Mesenchymal stem cell (in vitro differentiated cells and primary cell): ENCODE results near the gene ASTN2.

Experiments
- DNase-seq: peaks from one replicate; pipeline ENCODE4 v3.0.0-alpha.2; 2013
- H2AFZ ChIP-seq: one replicate; pipeline ENCODE4 v1.6.1; 2013; ENCODE audit warnings: low read depth, mild to moderate bottlenecking, control low read depth, inconsistent platforms, low read length, moderate library complexity
- H2AK5ac ChIP-seq: 2 replicates; pipeline ENCODE4 v1.6.1; 2013; ENCODE audit warnings: low read length, moderate library complexity, mild to moderate bottlenecking, inconsistent platforms; ENCODE audit not compliant: severe bottlenecking
- H2BK120ac ChIP-seq: one replicate; pipeline ENCODE4 v1.6.1; 2013; ENCODE audit warnings: low read depth, mild to moderate bottlenecking, inconsistent platforms, low read length, moderate library complexity
- H2BK12ac ChIP-seq, 2 experiments: one replicate each; pipeline ENCODE4 v1.6.1; 2013; ENCODE audit warnings: inconsistent platforms in 2 of 2, low read length in 2 of 2, mild to moderate bottlenecking in 2 of 2, moderate library complexity in 2 of 2, control low read depth in 1 of 2
- H2BK15ac ChIP-seq: one replicate; pipeline ENCODE4 v1.6.1; 2013; ENCODE audit warnings: mild to moderate bottlenecking, low read depth, inconsistent platforms; ENCODE audit not compliant: poor library complexity, severe bottlenecking
- H2BK5ac ChIP-seq: 2 replicates; pipeline ENCODE4 v1.6.1; 2013; ENCODE audit warnings: low read depth, mild to moderate bottlenecking, low read length, control low read depth, inconsistent platforms; ENCODE audit not compliant: poor library complexity, severe bottlenecking
- H3K14ac ChIP-seq, 2 experiments: one replicate each; pipeline ENCODE4 v1.6.1; 2013; ENCODE audit warnings: inconsistent platforms in 2 of 2, low read length in 2 of 2, control low read depth in 1 of 2, mild to moderate bottlenecking in 1 of 2, moderate library complexity in 1 of 2
- H3K18ac ChIP-seq, 2 experiments: one replicate each; pipeline ENCODE4 v1.6.1; 2013; ENCODE audit warnings: inconsistent platforms in 2 of 2, low read length in 2 of 2, control low read depth in 1 of 2, low read depth in 1 of 2, mild to moderate bottlenecking in 1 of 2
- H3K23ac ChIP-seq, 2 experiments: one replicate each; pipeline ENCODE4 v1.6.1; 2013; ENCODE audit warnings: inconsistent platforms in 2 of 2, low read length in 2 of 2, mild to moderate bottlenecking in 2 of 2, moderate library complexity in 2 of 2, control low read depth in 1 of 2
- H3K27ac ChIP-seq: 2 replicates; pipeline ENCODE4 v1.5.1; 2013; ENCODE audit warnings: mild to moderate bottlenecking, moderate library complexity, low read length, control low read depth, inconsistent platforms; ENCODE audit not compliant: poor library complexity, severe bottlenecking
- H3K27me3 ChIP-seq, 2 experiments: 2 replicates each; pipeline versions ENCODE4 v1.6.1 to v1.7.0; 2013; ENCODE audit warnings: low read length in 2 of 2, mild to moderate bottlenecking in 2 of 2, moderate library complexity in 2 of 2, control low read depth in 1 of 2, inconsistent platforms in 1 of 2; ENCODE audit not compliant: control insufficient read depth in 1 of 2, insufficient read depth in 1 of 2
- H3K36me3 ChIP-seq, 2 experiments: 2 replicates each; pipeline versions ENCODE4 v1.6.1 to v1.7.0; 2013; ENCODE audit warnings: low read length in 2 of 2, control low read depth in 1 of 2, inconsistent platforms in 1 of 2, low read depth in 1 of 2, mild to moderate bottlenecking in 1 of 2; ENCODE audit not compliant: insufficient read depth in 2 of 2, control insufficient read depth in 1 of 2
- H3K4ac ChIP-seq, 2 experiments: one replicate each; pipeline ENCODE4 v1.6.1; 2013; ENCODE audit warnings: inconsistent platforms in 2 of 2, low read length in 2 of 2, mild to moderate bottlenecking in 2 of 2, moderate library complexity in 2 of 2, control low read depth in 1 of 2, low read depth in 1 of 2
- H3K4me1 ChIP-seq: 2 replicates; pipeline ENCODE4 v1.6.1; 2013; ENCODE audit warnings: low read depth, low read length, control low read depth; ENCODE audit not compliant: control insufficient read depth, insufficient read depth
- H3K4me2 ChIP-seq: 2 replicates; pipeline ENCODE4 v1.6.1; 2013; ENCODE audit warnings: low read length, mild to moderate bottlenecking, inconsistent platforms; ENCODE audit not compliant: poor library complexity, severe bottlenecking
- H3K4me3 ChIP-seq, 2 experiments: 2 replicates each; pipeline versions ENCODE4 v1.5.1 to v1.7.0; 2013; ENCODE audit warnings: low read length in 2 of 2, mild to moderate bottlenecking in 2 of 2, control low read depth in 1 of 2, low read depth in 1 of 2; ENCODE audit not compliant: insufficient read depth in 1 of 2
- H3K79me1 ChIP-seq: replicated peaks from 2 replicates; pipeline ENCODE4 v1.6.1; 2013; ENCODE audit warnings: mild to moderate bottlenecking, control low read depth, low read length, inconsistent platforms; ENCODE audit not compliant: poor library complexity, severe bottlenecking
- H3K9ac ChIP-seq: 2 replicates; pipeline ENCODE4 v1.7.0; 2013; ENCODE audit warnings: mild to moderate bottlenecking, low read length, moderate library complexity
- H3K9me3 ChIP-seq: 2 replicates; pipeline ENCODE4 v1.7.0; 2013; ENCODE audit warnings: mild to moderate bottlenecking, low read length; ENCODE audit not compliant: control insufficient read depth
- H4K8ac ChIP-seq: one replicate; pipeline ENCODE4 v1.6.1; 2013; ENCODE audit warnings: inconsistent platforms, mild to moderate bottlenecking, low read length, moderate library complexity
- H4K91ac ChIP-seq: one replicate; pipeline ENCODE4 v1.6.1; 2013; ENCODE audit warnings: mild to moderate bottlenecking, low read length, inconsistent platforms
- WGBS: methylation state at CpG from one replicate; pipeline ENCODE4 v1.1.7; 2013; ENCODE audit warnings: mixed read lengths; 5-methylcytosine and 5-hydroxymethylcytosine counted together

The ASTN2 gene

DNA sequence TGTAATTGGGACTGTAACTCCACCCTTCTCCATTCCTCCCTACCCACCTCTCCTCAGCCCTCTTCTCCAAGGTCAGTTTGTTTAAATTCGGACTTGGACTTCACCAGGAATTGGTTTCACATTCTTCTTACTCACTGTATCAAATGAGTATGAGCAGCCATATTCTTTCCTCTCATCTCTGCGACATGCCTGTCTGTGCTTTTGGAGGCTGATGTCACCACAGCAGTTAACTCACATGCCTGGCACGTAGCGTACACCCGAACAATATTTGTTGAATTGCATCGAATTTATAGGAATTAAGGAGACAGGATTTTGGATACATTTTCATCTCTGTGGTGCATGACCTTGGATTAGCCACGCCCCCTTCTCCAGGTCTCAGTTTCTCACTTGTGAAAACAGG is 291.1 kb downstream of the ASTN2 start:
- H2BK15ac ChIP-seq, result no peak overlapping the region
- WGBS, result 84% methylated on average over 7 of the region's 7 CpGs

DNA sequence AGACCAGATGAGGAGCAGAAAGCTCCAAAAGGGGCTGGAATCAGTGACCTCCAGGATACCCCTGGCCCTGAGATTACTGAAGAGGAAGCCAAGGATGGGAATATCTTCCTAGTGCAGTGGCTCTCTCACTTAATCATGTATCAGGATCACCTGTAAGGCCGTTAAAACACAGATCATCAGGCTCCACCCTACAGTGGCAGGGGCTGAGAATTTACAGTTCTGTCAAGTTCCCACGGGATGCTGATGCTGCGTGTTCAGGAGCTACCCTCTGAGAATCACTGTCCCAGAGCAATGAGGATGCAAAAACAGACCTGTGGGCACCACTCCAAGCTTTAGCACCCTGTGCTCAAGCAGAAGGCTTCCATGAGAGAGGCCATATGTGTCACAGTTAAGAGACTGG is 291.9 kb downstream of the ASTN2 start:
- H4K91ac ChIP-seq, result no peak overlapping the region
- H3K4me2 ChIP-seq, result no peak overlapping the region
- no peak overlapping the region for H3K23ac ChIP-seq
- no peak overlapping the region for H2BK5ac ChIP-seq
- no peak overlapping the region for H3K4ac ChIP-seq
- no peak for DNase-seq
- no peak overlapping the region for H3K4me3 ChIP-seq
- no peak overlapping the region for H3K18ac ChIP-seq
- WGBS, result 84% methylated on average over 3 of the region's 3 CpGs
- no peak overlapping the region for H2BK120ac ChIP-seq
- H2BK12ac ChIP-seq, result no peak overlapping the region
- H3K27me3 ChIP-seq, result no peaks in the 10 kb centered on the region
- H3K4me1 ChIP-seq, result no peaks in the 10 kb centered on the region
- H3K27ac ChIP-seq, result no peak overlapping the region
- H3K36me3 ChIP-seq, result no peaks in the 10 kb centered on the region
- H4K8ac ChIP-seq, result no peak overlapping the region
- H2BK15ac ChIP-seq, result no peak overlapping the region
- no peaks in the 10 kb centered on the region for H3K9me3 ChIP-seq
- no peaks in the 10 kb centered on the region for H3K79me1 ChIP-seq
- H2AFZ ChIP-seq, result no peak overlapping the region
- no peak overlapping the region for H2AK5ac ChIP-seq
- no peak overlapping the region for H3K9ac ChIP-seq
- no peak overlapping the region for H3K14ac ChIP-seq

More for the DNA sequence above, 291.1 kb downstream of the ASTN2 start:
- H4K8ac ChIP-seq, result no peak overlapping the region
- H2AK5ac ChIP-seq, result no peak overlapping the region
- no peak overlapping the region for H3K9ac ChIP-seq
- no peak overlapping the region for H3K4me3 ChIP-seq
- no peak overlapping the region for H3K14ac ChIP-seq
- no peak overlapping the region for H2BK12ac ChIP-seq
- H3K23ac ChIP-seq, result no peak overlapping the region
- H3K4ac ChIP-seq, result no peak overlapping the region
- no peak overlapping the region for H3K4me2 ChIP-seq
- H3K9me3 ChIP-seq, result no peaks in the 10 kb centered on the region
- H2AFZ ChIP-seq, result no peak overlapping the region
- H3K79me1 ChIP-seq, result no peaks in the 10 kb centered on the region
- H2BK120ac ChIP-seq, result no peak overlapping the region
- no peak for DNase-seq
- H3K4me1 ChIP-seq, result no peaks in the 10 kb centered on the region
- H3K27me3 ChIP-seq, result no peaks in the 10 kb centered on the region
- no peak overlapping the region for H2BK5ac ChIP-seq
- H3K18ac ChIP-seq, result no peak overlapping the region
- H4K91ac ChIP-seq, result no peak overlapping the region
- no peak overlapping the region for H3K27ac ChIP-seq
- no peaks in the 10 kb centered on the region for H3K36me3 ChIP-seq

DNA sequence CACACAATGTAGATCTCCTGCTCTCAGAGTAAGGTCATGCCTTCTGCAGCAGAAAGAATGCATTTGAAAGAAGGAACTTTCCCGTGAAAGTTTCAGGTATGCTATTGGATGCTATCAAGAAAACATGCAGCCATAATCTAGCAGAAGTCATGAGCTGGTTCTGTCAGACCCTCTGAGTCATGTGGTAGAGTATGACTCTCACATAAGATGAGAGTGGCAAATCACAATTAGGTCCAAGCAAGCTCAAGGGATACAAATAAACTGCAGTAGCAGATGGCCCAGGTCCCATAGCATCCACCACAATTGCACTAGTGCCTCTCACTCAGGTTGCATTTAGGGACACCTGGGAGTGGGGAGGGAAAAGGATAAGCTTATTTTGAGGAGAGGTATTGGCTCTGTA is 292.8 kb downstream of the ASTN2 start:
- no peaks in the 10 kb centered on the region for H3K79me1 ChIP-seq
- no peak overlapping the region for H3K4me3 ChIP-seq
- H3K27ac ChIP-seq, result no peak overlapping the region
- 96% methylated on average over 1 of the region's 1 CpG for WGBS
- H3K4ac ChIP-seq, result no peak overlapping the region
- no peak overlapping the region for H2AFZ ChIP-seq
- no peaks in the 10 kb centered on the region for H3K36me3 ChIP-seq
- H2BK5ac ChIP-seq, result no peak overlapping the region
- H2AK5ac ChIP-seq, result no peak overlapping the region
- no peak for DNase-seq
- no peak overlapping the region for H2BK15ac ChIP-seq
- H3K23ac ChIP-seq, result no peak overlapping the region
- no peak overlapping the region for H3K18ac ChIP-seq
- no peak overlapping the region for H3K4me2 ChIP-seq
- H2BK120ac ChIP-seq, result no peak overlapping the region
- H3K4me1 ChIP-seq, result no peaks in the 10 kb centered on the region
- no peaks in the 10 kb centered on the region for H3K27me3 ChIP-seq
- H3K14ac ChIP-seq, result no peak overlapping the region
- H4K91ac ChIP-seq, result no peak overlapping the region
- no peaks in the 10 kb centered on the region for H3K9me3 ChIP-seq
- no peak overlapping the region for H4K8ac ChIP-seq
- no peak overlapping the region for H3K9ac ChIP-seq
- no peak overlapping the region for H2BK12ac ChIP-seq

DNA sequence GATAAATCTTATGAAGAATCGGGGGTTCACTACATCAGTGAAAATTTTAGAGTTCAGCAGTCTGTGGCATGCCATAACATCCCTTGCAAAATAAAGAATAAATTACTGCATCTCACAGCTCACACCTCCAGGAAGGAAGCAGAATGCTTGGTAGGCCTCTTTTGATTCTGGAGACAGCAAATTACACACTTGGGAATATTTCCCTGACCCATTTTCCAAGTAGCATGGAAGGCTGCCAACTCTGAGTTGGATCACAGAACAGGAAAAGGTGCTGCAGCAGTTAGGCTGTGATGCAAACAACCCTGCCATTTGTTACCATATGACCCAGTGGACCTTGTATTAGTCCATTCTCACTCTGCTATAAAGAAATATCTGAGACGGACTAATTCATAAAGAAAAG is 293.5 kb downstream of the ASTN2 start:
- Histone ChIP-seq H3K4me3 (no peak overlapping the region), H3K4me1 (no peaks in the 10 kb centered on the region), H2BK5ac (no peak overlapping the region), H3K23ac (no peak overlapping the region), H4K91ac (no peak overlapping the region), H2BK120ac (no peak overlapping the region), H2AFZ (no peak overlapping the region), H3K9me3 (no peaks in the 10 kb centered on the region), H3K4me2 (no peak overlapping the region), H3K36me3 (no peaks in the 10 kb centered on the region), H2BK12ac (no peak overlapping the region), H2BK15ac (no peak overlapping the region), H3K18ac (no peak overlapping the region), H3K9ac (no peak overlapping the region), H3K27me3 (no peaks in the 10 kb centered on the region), H3K14ac (no peak overlapping the region), H3K27ac (no peak overlapping the region), H3K79me1 (no peaks in the 10 kb centered on the region), H3K4ac (no peak overlapping the region), H2AK5ac (no peak overlapping the region), H4K8ac (no peak overlapping the region)
- no peak for DNase-seq
- WGBS, result 90% methylated on average over 2 of the region's 2 CpGs
